Measurements from ENCODE around the gene CELSR3.

Gene CELSR3

GRCh38 chr3:48694610-48695392 lies 32.1 kb upstream of the CELSR3 start:
- TF ChIP-seq REST (IDR thresholded peaks at IDR 0.05; ENCODE audit: insufficient read depth in 1 of 2, low read depth in 2 of 2, low read length in 2 of 2) = no peak
- TF ChIP-seq POLR2AphosphoS5 (IDR thresholded peaks at IDR 0.05; ENCODE audit: low read depth, low read length) = no peak
- no peak for TF ChIP-seq TAF1 (IDR thresholded peaks at IDR 0.05; ENCODE audit: borderline replicate concordance, insufficient read depth, low read length)
- no peak for TF ChIP-seq FOXP2 (optimal IDR thresholded peaks at IDR 0.05; ENCODE audit: borderline replicate concordance, extremely low read depth, extremely low read length, insufficient read depth)
- TF ChIP-seq SIN3A (IDR thresholded peaks at IDR 0.05; ENCODE audit: borderline replicate concordance, insufficient read depth, low read length) = no peak

GRCh38 chr3:48693826-48694225 lies 31.1 kb upstream of the CELSR3 start:
- TF ChIP-seq REST (IDR thresholded peaks at IDR 0.05; ENCODE audit: insufficient read depth in 1 of 2, low read depth in 2 of 2, low read length in 2 of 2) (no peak), FOXP2 (optimal IDR thresholded peaks at IDR 0.05; ENCODE audit: borderline replicate concordance, extremely low read depth, extremely low read length, insufficient read depth) (no peak), SIN3A (IDR thresholded peaks at IDR 0.05; ENCODE audit: borderline replicate concordance, insufficient read depth, low read length) (no peak), POLR2AphosphoS5 (IDR thresholded peaks at IDR 0.05; ENCODE audit: low read depth, low read length) (no peak), TAF1 (IDR thresholded peaks at IDR 0.05; ENCODE audit: borderline replicate concordance, insufficient read depth, low read length) (no peak)

GRCh38 chr3:48692551-48692950 lies 29.9 kb upstream of the CELSR3 start:
- TF ChIP-seq FOXP2 (optimal IDR thresholded peaks at IDR 0.05; ENCODE audit: borderline replicate concordance, extremely low read depth, extremely low read length, insufficient read depth) = no peak
- TF ChIP-seq SIN3A (IDR thresholded peaks at IDR 0.05; ENCODE audit: borderline replicate concordance, insufficient read depth, low read length) = no peak
- no peak for TF ChIP-seq REST (IDR thresholded peaks at IDR 0.05; ENCODE audit: insufficient read depth in 1 of 2, low read depth in 2 of 2, low read length in 2 of 2)
- no peak for TF ChIP-seq POLR2AphosphoS5 (IDR thresholded peaks at IDR 0.05; ENCODE audit: low read depth, low read length)
- no peak for TF ChIP-seq TAF1 (IDR thresholded peaks at IDR 0.05; ENCODE audit: borderline replicate concordance, insufficient read depth, low read length)

DNA sequence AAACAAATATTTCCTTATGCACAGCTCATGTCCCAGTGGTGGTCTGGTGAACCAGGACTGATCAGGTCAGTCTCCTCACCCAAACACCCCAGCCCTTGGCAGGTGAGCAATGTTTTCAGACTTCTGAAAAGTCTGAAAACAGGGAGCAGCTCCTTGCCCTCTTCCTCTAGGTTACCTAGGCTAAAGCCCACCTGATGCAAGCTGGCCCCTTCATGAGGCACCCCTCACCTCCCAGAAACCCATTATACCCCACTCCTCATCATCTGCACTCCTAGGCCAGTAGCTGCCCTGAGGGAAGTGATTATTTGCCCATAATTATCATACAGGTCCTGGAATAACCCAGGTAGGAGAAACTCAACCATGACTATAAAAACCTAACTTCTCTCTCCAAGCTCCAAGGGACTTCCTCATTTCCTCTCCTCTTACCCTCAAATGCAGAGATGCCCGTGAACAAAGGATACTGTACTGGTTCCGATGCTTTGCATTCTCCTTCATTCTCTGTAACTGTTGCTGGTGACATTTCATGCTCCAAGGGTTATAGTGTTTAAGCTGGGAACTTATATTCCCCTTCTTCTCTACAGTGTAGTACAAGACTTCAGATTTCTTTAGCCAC lies 28.3 kb upstream of the CELSR3 start:
- TF ChIP-seq POLR2AphosphoS5 (IDR thresholded peaks at IDR 0.05; ENCODE audit: low read depth, low read length) = no peak
- TF ChIP-seq SIN3A (IDR thresholded peaks at IDR 0.05; ENCODE audit: borderline replicate concordance, insufficient read depth, low read length) = no peak
- TF ChIP-seq TAF1 (IDR thresholded peaks at IDR 0.05; ENCODE audit: borderline replicate concordance, insufficient read depth, low read length) = no peak
- no peak for TF ChIP-seq FOXP2 (optimal IDR thresholded peaks at IDR 0.05; ENCODE audit: borderline replicate concordance, extremely low read depth, extremely low read length, insufficient read depth)
- no peak for TF ChIP-seq REST (IDR thresholded peaks at IDR 0.05; ENCODE audit: insufficient read depth in 1 of 2, low read depth in 2 of 2, low read length in 2 of 2)

Measured in PFSK-1 (cell line).